Testis (tissue), 3 donors: ENCODE measurements around the gene METTL6. TPM values are rescaled to one million over a fixed set of nuclear protein-coding genes. Genes with fewer than 3 reads are reported as not detected.

ENCODE experiments used
- DNase-seq: peaks from one replicate; pipeline ENCODE4 v3.0.0-alpha.2; 2019
- H3K27ac ChIP-seq, 2 donors: fragments of 200-600 bp; sonication (generic); one replicate each; pipeline ENCODE4 v1.5.1; 2019
- H3K27me3 ChIP-seq: fragments of 200-600 bp; sonication (generic); one replicate; pipeline ENCODE4 v1.5.1; 2019
- H3K36me3 ChIP-seq: fragments of 200-600 bp; sonication (generic); one replicate; pipeline ENCODE4 v1.5.1; 2017; ENCODE audit warnings: low read depth; ENCODE audit errors: missing control alignments
- H3K4me1 ChIP-seq: fragments of 200-600 bp; sonication (generic); one replicate; pipeline ENCODE4 v1.5.1; 2019
- H3K4me3 ChIP-seq, 2 donors: fragments of 200-600 bp; sonication (generic); one replicate each; pipeline ENCODE4 v1.5.1; 2017 to 2019
- H3K9me3 ChIP-seq: fragments of 200-600 bp; sonication (generic); one replicate; pipeline ENCODE4 v1.5.1; 2017
- CTCF ChIP-seq, 3 experiments: fragments of 450-650 bp in 2 of 3; fragments of 200-600 bp in 1 of 3; sonication (generic) in 1 of 3; IDR thresholded peaks; one replicate each; pipeline ENCODE4 v1.5.1; 2016 to 2019; ENCODE audit warnings: antibody characterized with exemption in 3 of 3, mild to moderate bottlenecking in 2 of 3, moderate library complexity in 1 of 3
- POLR2A ChIP-seq: fragments of 450-650 bp; IDR thresholded peaks from one replicate; pipeline ENCODE4 v1.6.1; 2017; ENCODE audit warnings: antibody characterized with exemption, mild to moderate bottlenecking, moderate library complexity
- WGBS, 2 donors: methylation state at CpG; one replicate each; pipeline ENCODE4 v1.1.5; 2018; 5-methylcytosine and 5-hydroxymethylcytosine counted together
- intact Hi-C: fragments of 100-400 bp; cut with DNase I; formaldehyde crosslinking; loops from one replicate; pipeline ENCODE4 v1.15.1; 2023; ENCODE audit warnings: low total_unique reads
- polyA plus RNA-seq: library from polyadenylated mRNA; stranded (reverse); fragments of 350-450 nt; fragmentation: Illumina TruSeq; extraction: RNeasy Lipid Tissue Mini Kit (QIAGEN cat#74804); gene quantifications from one replicate; pipeline ENCODE4 v1.2.3, GENCODE V29; 2014; ENCODE audit warnings: low read depth, low replicate concordance; ENCODE audit not compliant: insufficient read depth
- total RNA-seq, 2 donors: library from RNA; depleted of rRNA; stranded (reverse); fragments of >200 nt; gene quantifications; one replicate each; pipeline ENCODE4 v1.2.3, GENCODE V29; 2016

METTL6 gene
- total and polyA plus RNA-seq, 3 donors from 2014 or later = 42.9 to 49.4 (median 45.1) TPM

- no peak for DNase-seq
- no peaks in the 10 kb centered on the region for H3K27me3 ChIP-seq
- H3K9me3 ChIP-seq = no peaks in the 10 kb centered on the region
- WGBS, 2 donors = 91 to 95% methylated on average over 4 of the region's 4 CpGs
- H3K4me3 ChIP-seq = no peak overlapping the region
- H3K27ac ChIP-seq = no peak overlapping the region
- no peak for TF ChIP-seq CTCF (IDR thresholded peaks at IDR 0.05)
- TF ChIP-seq POLR2A = no peak
- H3K4me1 ChIP-seq = no peaks in the 10 kb centered on the region
- no peaks in the 10 kb centered on the region for H3K36me3 ChIP-seq
- intact Hi-C loops = no loop called here
Observed at GRCh38 chr3:15434756-15435155, 7.4 kb upstream of the METTL6 start.

GRCh38 chr3:15433531-15433930 is 6.2 kb upstream of the METTL6 start:
- TF ChIP-seq CTCF (IDR thresholded peaks at IDR 0.05) (no peak), POLR2A (no peak)
- Histone ChIP-seq H3K4me1 (peaks cover 5% of the 10 kb centered on the region), H3K4me3 (no peak overlapping the region), H3K27me3 (no peaks in the 10 kb centered on the region), H3K27ac (no peak overlapping the region), H3K36me3 (no peaks in the 10 kb centered on the region), H3K9me3 (no peaks in the 10 kb centered on the region)
- intact Hi-C loops = no loop called here
- no peak for DNase-seq
- 100% methylated on average over 1 of the region's 1 CpG for WGBS, 2 donors

GRCh38 chr3:15431256-15431837 is 4.0 kb upstream of the METTL6 start:
- intact Hi-C loops = no loop called here
- DNase-seq = no peak
- Histone ChIP-seq H3K36me3 (no peaks in the 10 kb centered on the region), H3K27me3 (no peaks in the 10 kb centered on the region), H3K9me3 (no peaks in the 10 kb centered on the region), H3K27ac (no peak overlapping the region), H3K4me1 (peaks cover 13% of the 10 kb centered on the region), H3K4me3 (no peak overlapping the region)
- TF ChIP-seq CTCF (IDR thresholded peaks at IDR 0.05) = no peak
- no peak for TF ChIP-seq POLR2A
- WGBS, 2 donors = 72 to 74% methylated on average over 3 of the region's 3 CpGs

- DNase-seq = no peak
- Histone ChIP-seq H3K27ac (no peak overlapping the region), H3K4me3 (no peak overlapping the region), H3K4me1 (peaks cover 18% of the 10 kb centered on the region), H3K9me3 (no peaks in the 10 kb centered on the region), H3K27me3 (no peaks in the 10 kb centered on the region), H3K36me3 (no peaks in the 10 kb centered on the region)
- WGBS, 2 donors = 81 to 100% methylated on average over 1 of the region's 1 CpG
- intact Hi-C loops = no loop called here
- TF ChIP-seq POLR2A = no peak
- TF ChIP-seq CTCF (IDR thresholded peaks at IDR 0.05) = no peak
Observed at GRCh38 chr3:15430624-15431023, 3.3 kb upstream of the METTL6 start.

GRCh38 chr3:15429080-15429479 is 1.7 kb upstream of the METTL6 start:
- H3K4me1 ChIP-seq = peaks cover 18% of the 10 kb centered on the region
- no peaks in the 10 kb centered on the region for H3K9me3 ChIP-seq
- no peaks in the 10 kb centered on the region for H3K27me3 ChIP-seq
- WGBS, 2 donors = 61 to 70% methylated on average over 6 of the region's 6 CpGs
- TF ChIP-seq CTCF (IDR thresholded peaks at IDR 0.05) (no peak), POLR2A (no peak)
- intact Hi-C loops = no loop called here
- H3K36me3 ChIP-seq = no peaks in the 10 kb centered on the region
- H3K4me3 ChIP-seq = peak overlapping the region in 1 of 2 donors; percentile 96
- H3K27ac ChIP-seq = no peak overlapping the region
- DNase-seq = no peak
